Thyroid gland (tissue), 4 donors: ENCODE measurements around the gene RARB. TPM values are rescaled to one million over a fixed set of nuclear protein-coding genes. Genes with fewer than 3 reads are reported as not detected.

Experiments
- DNase-seq, 2 donors: peaks; one replicate each; pipeline ENCODE4 v3.0.0-alpha.2; 2019
- H3K27ac ChIP-seq, 3 donors: fragments of 200-600 bp; sonication (generic); 1 replicate in 2 of 3; 2 replicates in 1 of 3; pipeline ENCODE4 v1.5.1; 2016 to 2019; ENCODE audit warnings: mild to moderate bottlenecking in 1 of 3, moderate library complexity in 1 of 3
- H3K27me3 ChIP-seq: fragments of 200-600 bp; sonication (generic); one replicate; pipeline ENCODE4 v1.5.1; 2019
- H3K36me3 ChIP-seq, 2 donors: fragments of 200-600 bp; sonication (generic); one replicate each; pipeline ENCODE4 v1.5.1; 2016 to 2019
- H3K4me1 ChIP-seq, 2 donors: fragments of 200-600 bp; sonication (generic); one replicate each; pipeline ENCODE4 v1.5.1; 2017 to 2019
- H3K4me3 ChIP-seq, 3 donors: fragments of 200-600 bp; sonication (generic); replicated peaks in 1 of 3; 1 replicate in 2 of 3; 2 replicates in 1 of 3; pipeline ENCODE4 v1.5.1; 2016; ENCODE audit warnings: mild to moderate bottlenecking in 1 of 3
- H3K9me3 ChIP-seq: fragments of 200-600 bp; sonication (generic); one replicate; pipeline ENCODE4 v1.5.1; 2017
- CTCF ChIP-seq, 6 experiments: fragments of 200-600 bp in 3 of 6; fragments of 450-650 bp in 3 of 6; sonication (generic) in 3 of 6; IDR thresholded peaks; one replicate each; pipeline ENCODE4 v1.5.1; 2016 to 2019; ENCODE audit warnings: antibody characterized with exemption in 6 of 6, mild to moderate bottlenecking in 2 of 6, inconsistent platforms in 1 of 6, moderate library complexity in 1 of 6
- POLR2A ChIP-seq, 2 donors: fragments of 450-650 bp; IDR thresholded peaks; one replicate each; pipeline ENCODE4 v1.6.1; 2017; ENCODE audit warnings: antibody characterized with exemption in 2 of 2, mild to moderate bottlenecking in 2 of 2, moderate library complexity in 1 of 2
- WGBS, 2 donors: methylation state at CpG; one replicate each; pipeline ENCODE4 v1.1.5; 2017; 5-methylcytosine and 5-hydroxymethylcytosine counted together
- intact Hi-C: fragments of 100-400 bp; cut with DNase I; formaldehyde crosslinking; loops from one replicate; pipeline ENCODE4 v1.15.1; 2023
- total RNA-seq, 4 donors: library from RNA; depleted of rRNA; stranded (reverse); fragments of >200 nt; gene quantifications; one replicate each; pipeline ENCODE4 v1.2.3, GENCODE V29; 2016

Gene RARB
- total RNA-seq, 4 donors from 2014 or later, result 13.6 to 31.5 (median 20.5) TPM

GRCh38 chr3:25507811-25508210 lies 79.7 kb downstream of the RARB start:
- no peaks in the 10 kb centered on the region for H3K36me3 ChIP-seq
- WGBS, 2 donors, result 92 to 100% methylated on average over 1 of the region's 1 CpG
- H3K27ac ChIP-seq, result no peak overlapping the region
- H3K4me1 ChIP-seq, result peaks cover 5 to 10% of the 10 kb centered on the region in 2 donors
- H3K9me3 ChIP-seq, result no peaks in the 10 kb centered on the region
- no peaks in the 10 kb centered on the region for H3K27me3 ChIP-seq
- no peak for DNase-seq
- no peak overlapping the region for H3K4me3 ChIP-seq
- TF ChIP-seq CTCF (IDR thresholded peaks at IDR 0.05) (no peak), POLR2A (IDR thresholded peaks at IDR 0.05) (no peak)
- intact Hi-C loops, result no loop called here

- peak overlapping the region in 2 of 3 donors; percentile 9 to 24 for H3K27ac ChIP-seq
- intact Hi-C loops, result no loop called here
- DNase-seq, result no peak
- H3K27me3 ChIP-seq, result no peaks in the 10 kb centered on the region
- no peak overlapping the region for H3K4me3 ChIP-seq
- 57 to 67% methylated on average over 1 of the region's 1 CpG for WGBS, 2 donors
- H3K4me1 ChIP-seq, result peaks cover 10 to 15% of the 10 kb centered on the region in 2 donors
- no peaks in the 10 kb centered on the region for H3K36me3 ChIP-seq
- no peak for TF ChIP-seq POLR2A (IDR thresholded peaks at IDR 0.05)
- TF ChIP-seq CTCF (IDR thresholded peaks at IDR 0.05), result no peak
- H3K9me3 ChIP-seq, result no peaks in the 10 kb centered on the region
Measured at GRCh38 chr3:25508433-25508832, 80.4 kb downstream of the RARB start.

DNA sequence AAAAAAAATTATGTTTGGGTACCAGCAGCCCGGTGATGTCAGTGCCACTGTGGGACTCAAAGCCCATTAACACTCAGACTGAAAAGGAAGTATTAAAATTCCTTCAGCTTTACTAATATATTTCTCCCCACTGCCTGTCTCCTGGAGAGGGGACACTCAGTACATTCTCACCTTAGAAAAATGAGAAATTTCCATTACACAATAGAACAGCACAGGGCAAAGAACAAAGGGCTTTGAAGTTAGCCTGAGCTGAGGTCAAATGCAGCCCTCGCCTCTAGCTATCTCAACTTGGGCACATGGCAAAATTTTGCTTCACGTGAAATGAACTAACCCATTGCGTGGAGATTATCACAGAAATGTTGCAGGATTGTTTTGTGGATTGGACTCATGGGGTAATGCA lies 80.8 kb downstream of the RARB start:
- DNase-seq, result no peak
- H3K9me3 ChIP-seq, result no peaks in the 10 kb centered on the region
- no peaks in the 10 kb centered on the region for H3K27me3 ChIP-seq
- peaks cover 13 to 18% of the 10 kb centered on the region in 2 donors for H3K4me1 ChIP-seq
- no peak overlapping the region for H3K4me3 ChIP-seq
- no peaks in the 10 kb centered on the region for H3K36me3 ChIP-seq
- H3K27ac ChIP-seq, result peak overlapping the region in 1 of 3 donors; percentile 9
- no peak for TF ChIP-seq POLR2A (IDR thresholded peaks at IDR 0.05)
- no peak for TF ChIP-seq CTCF (IDR thresholded peaks at IDR 0.05)
- 73 to 77% methylated on average over 4 of the region's 4 CpGs for WGBS, 2 donors
- intact Hi-C loops, result no loop called here

- H3K27me3 ChIP-seq, result no peaks in the 10 kb centered on the region
- peak overlapping the region in 2 of 3 donors; percentile 45 to 74 for H3K27ac ChIP-seq
- H3K4me1 ChIP-seq, result peaks cover 26 to 29% of the 10 kb centered on the region in 2 donors
- no peaks in the 10 kb centered on the region for H3K36me3 ChIP-seq
- intact Hi-C loops, result no loop called here
- H3K9me3 ChIP-seq, result no peaks in the 10 kb centered on the region
- no peak for TF ChIP-seq POLR2A (IDR thresholded peaks at IDR 0.05)
- no peak for TF ChIP-seq CTCF (IDR thresholded peaks at IDR 0.05)
- 41 to 62% methylated on average over 2 of the region's 2 CpGs for WGBS, 2 donors
- DNase-seq, result no peak
- H3K4me3 ChIP-seq, result no peak overlapping the region
Measured at GRCh38 chr3:25510797-25511196, 82.7 kb downstream of the RARB start.

- intact Hi-C loops, result no loop called here
- H3K36me3 ChIP-seq, result no peaks in the 10 kb centered on the region
- peak overlapping the region; percentile 53 to 84 (median 74) for H3K27ac ChIP-seq
- H3K9me3 ChIP-seq, result no peaks in the 10 kb centered on the region
- no peak for TF ChIP-seq CTCF (IDR thresholded peaks at IDR 0.05)
- no peak for TF ChIP-seq POLR2A (IDR thresholded peaks at IDR 0.05)
- 96 to 97% methylated on average over 10 of the region's 10 CpGs for WGBS, 2 donors
- H3K4me1 ChIP-seq, result peaks cover 28 to 33% of the 10 kb centered on the region in 2 donors
- H3K27me3 ChIP-seq, result no peaks in the 10 kb centered on the region
- peak in 1 of 2 donors; percentile 23 for DNase-seq
- no peak overlapping the region for H3K4me3 ChIP-seq
Measured at GRCh38 chr3:25511972-25512721, 84.1 kb downstream of the RARB start.
